CD4-positive, alpha-beta T cell treated with Interferon alpha-2 for 1 hour (primary cell): ENCODE measurements around the gene PNRC1.
"Not testable (repeated sequence)": the region's sequence is repeated elsewhere in the genome, so short reads cannot be mapped to it uniquely, and the experiment has no call there.

ENCODE experiments used
- DNase-seq, 2 donors: peaks; one replicate each; pipeline ENCODE4 v3.0.0-alpha.2; 2020 to 2022

PNRC1 gene

DNA sequence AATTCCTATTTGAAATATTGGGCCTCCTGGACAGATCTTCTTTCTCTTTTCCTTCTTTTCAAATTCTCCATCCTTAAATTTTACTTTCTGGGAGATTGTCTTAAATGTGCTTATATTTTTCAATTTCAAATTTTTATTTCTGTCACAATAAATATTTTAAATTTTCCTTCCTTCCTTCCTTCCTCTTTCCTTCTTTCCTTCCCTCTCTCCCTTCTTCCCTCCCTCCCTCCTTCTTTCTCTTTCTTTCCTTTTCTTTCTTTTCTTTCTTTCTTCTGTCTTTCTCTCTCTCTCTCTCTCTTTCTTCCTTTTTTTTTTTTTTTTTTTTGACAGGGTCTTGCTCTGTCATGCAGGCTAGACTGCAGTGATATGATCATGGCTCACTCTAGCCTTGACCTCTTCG lies 16.7 kb upstream of the PNRC1 start:
- no peak for DNase-seq

DNA sequence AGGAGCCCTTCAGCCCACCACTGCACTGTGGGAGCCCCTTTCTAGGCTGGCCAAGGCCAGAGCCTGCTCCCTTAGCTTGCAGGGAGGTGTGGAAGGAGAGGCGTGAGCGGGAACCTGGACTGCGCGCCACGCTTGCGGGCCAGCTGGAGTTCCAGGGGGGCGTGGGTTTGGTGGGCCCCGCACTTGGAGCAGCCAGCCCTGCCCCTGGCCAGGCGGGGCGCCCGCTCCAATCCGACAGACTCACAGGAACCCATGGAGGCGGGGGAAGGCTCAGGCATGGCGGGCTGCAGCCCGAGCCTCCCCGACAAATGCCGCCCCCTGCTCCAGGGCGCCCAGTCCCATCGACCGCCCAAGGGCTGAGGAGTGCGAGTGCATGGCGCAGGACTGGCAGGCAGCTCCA lies 15.6 kb upstream of the PNRC1 start:
- DNase-seq: not testable (repeated sequence)

DNA sequence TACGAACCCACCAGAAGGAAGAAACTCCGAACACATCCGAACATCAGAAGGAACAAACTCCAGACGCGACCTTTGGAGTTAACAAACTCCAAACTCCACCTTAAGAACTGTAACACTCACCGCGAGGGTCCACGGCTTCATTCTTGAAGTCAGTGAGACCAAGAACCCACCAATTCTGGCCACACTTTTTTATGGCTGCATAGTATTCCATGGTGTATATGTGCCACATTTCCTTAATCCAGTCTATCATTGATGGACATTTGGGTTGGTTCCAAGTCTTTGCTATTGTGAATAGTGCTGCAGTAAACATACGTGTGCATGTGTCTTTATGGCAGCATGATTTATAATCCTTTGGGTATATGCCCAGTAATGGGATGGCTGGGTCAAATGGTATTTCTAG lies 14.4 kb upstream of the PNRC1 start:
- DNase-seq: not testable (repeated sequence)

DNA sequence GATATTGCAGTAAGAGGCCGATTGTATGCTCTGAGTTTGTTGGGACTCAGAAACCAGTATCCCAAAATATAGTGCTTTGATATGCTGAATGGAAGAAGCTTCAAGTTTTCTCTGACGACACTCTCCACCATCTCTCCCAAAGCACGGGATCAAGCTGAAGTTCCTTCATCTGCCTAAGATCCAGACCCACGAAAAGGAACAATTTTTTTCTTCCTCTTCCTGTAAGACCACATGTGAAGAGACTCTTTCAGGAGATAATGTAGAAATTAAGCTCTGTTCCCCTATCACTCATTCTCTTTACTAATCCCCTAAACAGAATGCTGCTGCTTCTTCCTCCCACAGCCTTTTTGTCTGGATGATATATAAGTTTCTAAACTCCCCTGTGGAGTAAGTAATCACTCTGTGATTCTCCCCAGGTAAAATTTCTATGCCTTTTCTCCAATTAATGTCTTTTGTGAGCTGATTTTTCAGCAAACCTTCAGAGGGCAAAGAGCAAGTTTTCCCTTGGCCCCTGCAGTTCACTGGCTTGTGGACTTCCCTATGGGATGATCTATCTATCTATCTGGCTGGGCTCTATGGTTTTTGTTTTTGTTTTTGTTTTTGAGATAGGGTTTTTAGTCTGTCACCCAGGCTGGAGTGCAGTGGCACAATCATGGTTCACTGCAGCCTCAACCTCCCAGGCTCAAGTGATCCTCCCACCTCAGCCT lies 13.5 kb upstream of the PNRC1 start:
- no peak for DNase-seq

- DNase-seq: no peak
Observed at GRCh38 chr6:89067796-89068195, 12.8 kb upstream of the PNRC1 start.

GRCh38 chr6:89068695-89069094 lies 11.9 kb upstream of the PNRC1 start:
- no peak for DNase-seq

GRCh38 chr6:89069536-89070163 lies 10.9 kb upstream of the PNRC1 start:
- DNase-seq: no peak

- DNase-seq: no peak
Observed at GRCh38 chr6:89071036-89071435, 9.5 kb upstream of the PNRC1 start.

- no peak for DNase-seq
Observed at GRCh38 chr6:89073014-89073620, 7.4 kb upstream of the PNRC1 start.

DNA sequence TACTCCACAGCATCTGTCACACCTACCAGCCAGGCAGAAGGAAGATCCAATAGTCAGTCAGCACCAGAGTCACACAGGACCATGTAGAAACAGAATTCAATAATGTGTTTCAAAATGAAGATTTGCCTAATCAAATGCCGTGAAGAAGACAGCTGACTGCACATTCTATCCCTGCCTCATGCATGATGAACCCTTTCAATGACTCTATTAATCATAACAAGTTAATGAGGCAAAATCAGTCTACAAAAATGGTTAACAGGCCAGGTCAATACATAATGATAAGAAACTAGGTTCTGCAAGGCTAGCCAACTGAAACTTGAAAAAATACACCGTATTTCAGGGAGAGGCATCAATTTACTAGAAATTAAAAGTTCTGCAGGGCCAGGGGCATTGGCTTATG lies 6.7 kb upstream of the PNRC1 start:
- DNase-seq: no peak

GRCh38 chr6:89079511-89080234 lies 878 bp upstream of the PNRC1 start:
- peak; percentile 77 to 87 for DNase-seq

DNA sequence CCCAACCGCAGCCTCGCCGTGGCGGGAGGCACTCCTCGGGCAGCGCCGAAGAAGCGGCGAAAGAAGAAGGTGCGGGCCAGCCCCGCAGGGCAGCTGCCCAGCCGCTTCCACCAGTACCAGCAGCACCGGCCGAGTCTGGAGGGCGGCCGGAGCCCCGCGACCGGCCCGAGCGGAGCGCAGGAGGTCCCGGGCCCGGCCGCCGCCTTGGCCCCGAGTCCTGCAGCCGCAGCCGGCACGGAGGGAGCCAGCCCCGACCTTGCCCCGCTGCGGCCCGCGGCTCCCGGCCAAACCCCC lies 525 bp downstream of the PNRC1 start:
- no peak for DNase-seq

DNA sequence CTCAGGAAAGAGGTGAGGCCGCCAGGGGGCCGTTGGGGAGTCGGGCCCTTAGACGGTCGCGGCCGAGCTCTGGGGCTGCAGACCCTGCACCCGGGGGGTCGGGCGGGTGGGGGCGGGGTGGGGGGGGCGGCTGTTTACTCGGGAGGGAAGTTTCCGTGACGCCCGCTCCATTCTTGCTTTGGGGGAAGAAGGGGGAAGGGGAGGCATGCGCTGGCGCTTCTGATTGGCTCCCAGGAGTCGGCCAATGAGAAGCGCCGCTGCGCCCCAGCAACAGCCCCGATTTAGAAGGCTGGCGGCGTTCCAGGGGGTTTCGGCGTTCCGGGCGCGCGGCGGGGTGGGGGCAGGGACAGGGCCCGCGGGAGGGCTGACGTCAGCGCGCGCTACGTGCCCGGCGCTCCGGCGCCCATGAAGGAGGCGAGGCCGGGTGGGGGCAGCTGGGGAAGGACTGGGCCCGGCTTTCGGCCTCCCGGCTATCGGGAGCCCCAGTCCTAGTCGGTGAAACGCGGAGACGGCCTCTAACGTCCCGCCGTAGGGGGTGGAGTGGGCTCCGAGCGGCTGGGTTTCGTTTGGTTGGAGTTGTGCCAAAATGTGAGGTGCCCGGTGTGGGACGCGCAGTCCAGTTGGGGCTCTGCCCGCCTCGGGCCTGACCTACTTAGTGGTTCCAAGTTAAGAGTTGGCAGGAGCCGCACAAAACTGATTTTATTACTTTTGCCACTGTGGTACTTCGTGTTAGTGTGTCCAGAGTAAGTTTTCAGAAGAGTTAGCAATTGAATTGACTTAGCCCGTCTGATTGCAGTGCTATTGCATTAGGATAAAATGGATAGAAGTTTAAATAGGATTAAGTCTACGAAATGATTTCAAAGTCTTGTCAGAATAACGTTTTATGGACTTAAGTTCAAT lies 1.1 kb downstream of the PNRC1 start:
- DNase-seq: peak; percentile 97 to 98

- DNase-seq: peak in 1 of 2 donors; percentile 46
Observed at GRCh38 chr6:89082486-89082891, 1.9 kb downstream of the PNRC1 start.

DNA sequence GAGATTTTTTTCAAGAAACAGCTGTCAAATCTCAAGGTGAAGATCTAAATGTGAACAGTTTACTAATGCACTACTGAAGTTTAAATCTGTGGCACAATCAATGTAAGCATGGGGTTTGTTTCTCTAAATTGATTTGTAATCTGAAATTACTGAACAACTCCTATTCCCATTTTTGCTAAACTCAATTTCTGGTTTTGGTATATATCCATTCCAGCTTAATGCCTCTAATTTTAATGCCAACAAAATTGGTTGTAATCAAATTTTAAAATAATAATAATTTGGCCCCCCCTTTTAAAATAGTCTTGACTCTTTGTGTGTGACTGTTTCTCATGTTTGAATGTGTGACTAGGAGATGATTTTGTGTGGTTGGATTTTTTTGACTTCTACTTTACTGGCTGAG lies 4.0 kb downstream of the PNRC1 start:
- DNase-seq: no peak

DNA sequence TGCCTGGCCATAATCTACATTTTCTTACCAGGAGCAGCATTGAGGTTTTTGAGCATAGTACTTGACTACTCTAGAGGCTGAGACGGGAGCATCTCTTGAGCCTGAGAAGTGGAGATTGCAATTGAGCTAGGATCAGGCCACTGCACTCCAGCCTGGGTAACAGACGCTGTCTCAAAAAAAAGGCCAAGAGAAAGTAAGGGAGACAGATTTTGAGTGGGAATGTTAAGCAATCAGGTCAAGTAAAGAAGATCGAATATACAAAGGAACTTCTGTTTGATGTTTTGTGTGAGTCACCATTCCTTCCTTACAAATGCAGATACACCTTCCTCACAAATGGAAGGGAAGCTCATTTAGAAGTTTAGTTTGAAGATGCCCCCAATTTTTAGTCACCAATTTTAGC lies 4.4 kb downstream of the PNRC1 start:
- peak in 1 of 2 donors; percentile 19 for DNase-seq

DNA sequence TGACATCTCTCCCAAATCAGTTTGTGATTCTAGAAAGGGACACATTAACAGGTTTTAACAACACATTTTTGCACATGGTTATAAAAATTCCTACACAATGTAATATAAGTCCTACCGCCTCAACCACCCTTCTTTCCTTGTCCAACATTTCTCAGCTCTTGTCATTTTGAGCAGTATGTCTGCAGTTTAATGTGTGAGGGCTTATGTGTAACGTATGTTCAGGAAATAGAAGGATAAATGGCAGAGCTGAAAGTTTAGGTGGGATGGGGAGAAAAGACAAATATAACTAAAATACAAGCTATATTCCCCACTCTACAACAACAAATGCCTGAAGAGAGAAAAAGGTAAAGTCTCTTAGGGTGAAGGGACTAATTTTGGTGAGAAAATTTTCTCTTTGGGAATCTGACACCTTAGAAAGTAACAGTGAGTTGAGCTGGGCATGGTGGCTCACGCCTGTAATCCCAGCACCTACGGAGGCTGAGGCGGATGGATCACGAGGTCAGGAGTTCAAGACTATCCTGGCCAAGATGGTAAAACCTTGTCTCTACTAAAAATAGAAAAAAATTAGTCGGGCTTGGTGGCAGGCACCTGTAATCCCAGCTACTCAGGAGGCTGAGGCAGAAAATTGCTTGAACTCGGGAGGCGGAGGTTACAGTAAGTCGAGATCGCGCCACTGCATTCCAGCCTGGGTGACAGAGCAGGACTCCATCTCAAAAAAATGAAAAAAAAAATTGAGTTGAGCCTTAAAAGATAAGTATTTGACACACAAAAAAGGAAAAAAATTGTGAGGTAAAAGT lies 5.1 kb downstream of the PNRC1 start:
- DNase-seq: peak in 1 of 2 donors; percentile 20

DNA sequence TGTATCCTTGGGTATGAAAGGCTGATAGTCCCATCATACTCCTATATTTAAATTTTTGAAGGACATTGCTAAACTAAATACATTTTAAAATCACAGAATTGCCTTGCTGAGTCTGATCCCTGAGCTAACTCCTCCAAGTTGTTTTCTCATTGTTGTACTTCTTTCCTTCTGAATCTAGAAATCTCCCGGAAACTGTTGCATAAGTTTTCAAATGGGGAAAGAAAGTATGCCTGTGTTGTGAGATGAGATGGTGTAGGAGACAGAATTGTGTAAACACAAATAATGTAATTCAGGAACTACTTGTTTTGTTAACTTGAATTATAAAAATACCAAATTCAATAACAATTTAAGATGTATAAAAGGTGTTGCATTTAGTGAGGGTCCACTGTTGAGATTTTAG lies 7.3 kb downstream of the PNRC1 start:
- DNase-seq: no peak

DNA sequence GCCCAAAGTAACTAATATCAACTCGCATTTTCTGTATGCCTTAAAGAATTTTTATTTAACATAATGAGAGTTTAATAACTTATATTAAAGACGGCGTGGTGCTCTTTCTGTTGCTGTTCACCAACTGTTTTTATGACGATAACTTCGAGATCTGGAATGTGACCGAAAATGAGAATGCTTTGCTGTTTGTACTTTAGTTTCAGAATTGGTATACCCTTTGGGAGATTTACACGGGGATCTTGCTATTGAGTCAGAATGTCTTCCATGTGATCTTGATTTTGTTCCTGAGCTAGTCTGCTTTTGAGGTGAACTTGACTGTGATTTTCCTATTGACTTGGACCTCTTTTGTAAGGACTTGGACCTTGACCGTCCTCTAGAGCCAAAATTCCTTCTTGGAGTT lies 17.9 kb downstream of the PNRC1 start:
- no peak for DNase-seq

- no peak for DNase-seq
Observed at GRCh38 chr6:89100114-89100513, 19.6 kb downstream of the PNRC1 start.

DNA sequence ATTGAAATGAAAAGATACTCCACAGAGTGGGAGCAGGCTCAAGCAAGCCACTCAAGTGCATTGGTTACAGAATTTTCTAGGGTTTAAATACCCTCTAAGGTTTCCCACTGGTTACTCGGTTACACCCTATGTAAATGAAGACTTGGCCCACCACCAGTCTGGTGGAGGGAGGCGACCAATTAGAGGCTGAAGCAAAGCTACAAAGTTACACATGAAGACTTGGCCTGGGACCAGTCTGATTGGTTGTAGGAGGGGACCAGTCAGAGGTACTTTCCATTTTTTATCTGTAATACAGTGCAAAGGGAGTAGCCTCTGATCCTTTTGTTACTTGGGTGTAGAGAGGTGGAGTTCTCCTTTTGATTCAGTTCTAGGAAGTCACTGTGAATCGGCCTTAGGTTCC lies 29.7 kb downstream of the PNRC1 start:
- no peak for DNase-seq

GRCh38 chr6:89111933-89112332 lies 31.4 kb downstream of the PNRC1 start:
- no peak for DNase-seq
